ENCODE results near the gene C19orf81.

- TF ChIP-seq, protein P1, sequence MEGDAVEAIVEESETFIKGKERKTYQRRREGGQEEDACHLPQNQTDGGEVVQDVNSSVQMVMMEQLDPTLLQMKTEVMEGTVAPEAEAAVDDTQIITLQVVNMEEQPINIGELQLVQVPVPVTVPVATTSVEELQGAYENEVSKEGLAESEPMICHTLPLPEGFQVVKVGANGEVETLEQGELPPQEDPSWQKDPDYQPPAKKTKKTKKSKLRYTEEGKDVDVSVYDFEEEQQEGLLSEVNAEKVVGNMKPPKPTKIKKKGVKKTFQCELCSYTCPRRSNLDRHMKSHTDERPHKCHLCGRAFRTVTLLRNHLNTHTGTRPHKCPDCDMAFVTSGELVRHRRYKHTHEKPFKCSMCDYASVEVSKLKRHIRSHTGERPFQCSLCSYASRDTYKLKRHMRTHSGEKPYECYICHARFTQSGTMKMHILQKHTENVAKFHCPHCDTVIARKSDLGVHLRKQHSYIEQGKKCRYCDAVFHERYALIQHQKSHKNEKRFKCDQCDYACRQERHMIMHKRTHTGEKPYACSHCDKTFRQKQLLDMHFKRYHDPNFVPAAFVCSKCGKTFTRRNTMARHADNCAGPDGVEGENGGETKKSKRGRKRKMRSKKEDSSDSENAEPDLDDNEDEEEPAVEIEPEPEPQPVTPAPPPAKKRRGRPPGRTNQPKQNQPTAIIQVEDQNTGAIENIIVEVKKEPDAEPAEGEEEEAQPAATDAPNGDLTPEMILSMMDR (IDR thresholded peaks at IDR 0.05) = no peak
- no peak for TF ChIP-seq POLR2A (IDR thresholded peaks at IDR 0.05)
Measured at GRCh38 chr19:50660088-50660366, 10.8 kb downstream of the C19orf81 start.
